Bronchial epithelial cell (primary cell): ENCODE data around the gene CACNA1S. TPM values are rescaled to one million over a fixed set of nuclear protein-coding genes. Genes with fewer than 3 reads are reported as not detected.

ENCODE experiments used
- DNase-seq: peaks from one replicate; pipeline ENCODE4 v3.0.0-alpha.2; 2010; ENCODE audit warnings: low read depth
- FAIRE-seq: peaks from 2 replicates; lab custom pipeline; 2011; peaks lifted over from hg19 to GRCh38; lab: Jason Lieb, UNC
- H3K27me3 ChIP-seq: 2 replicates; pipeline ENCODE4 v1.5.1; 2011; ENCODE audit warnings: low read length; ENCODE audit not compliant: control insufficient read depth, insufficient read depth
- H3K36me3 ChIP-seq: 2 replicates; pipeline ENCODE4 v1.5.1; 2011; ENCODE audit warnings: low read length; ENCODE audit not compliant: control insufficient read depth, insufficient read depth
- H3K4me3 ChIP-seq: 2 replicates; pipeline ENCODE4 v1.5.1; 2011; ENCODE audit warnings: mild to moderate bottlenecking, low read depth, low read length, control low read depth
- total RNA-seq: library from RNA; depleted of rRNA; stranded (reverse); fragments of >200 nt; gene quantifications from 2 replicates; pipeline ENCODE4 v1.2.1, GENCODE V29; 2014
- TF ChIP-seq, protein P1 (sequence below): IDR thresholded peaks from 2 replicates; pipeline ENCODE4 v1.5.1; 2011; ENCODE audit warnings: mild to moderate bottlenecking, moderate library complexity, low read length, control low read depth, inconsistent platforms; ENCODE audit not compliant: insufficient read depth, severe bottlenecking

CACNA1S gene
- total RNA-seq, 1 donor from 2014 or later: not detected

DNA sequence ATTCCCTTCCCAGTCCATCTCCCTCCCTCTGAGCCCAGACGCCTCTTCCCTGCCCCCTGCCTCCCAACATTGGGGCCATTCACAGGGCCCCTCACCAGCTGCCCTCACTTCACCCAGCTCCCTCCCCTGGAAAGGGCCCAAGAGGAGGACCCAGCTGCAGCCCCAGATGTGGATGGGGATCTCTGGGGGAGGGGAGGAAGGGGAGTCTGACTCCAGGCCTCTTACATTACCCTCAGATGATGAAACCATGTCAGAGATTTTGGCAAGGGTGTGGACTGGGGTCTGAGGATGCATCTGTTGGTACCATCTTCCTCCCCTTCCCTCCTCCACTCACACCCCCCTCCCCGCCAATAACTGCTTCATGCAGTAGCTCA is 87.6 kb downstream of the CACNA1S start:
- Histone ChIP-seq H3K4me3 (no peak overlapping the region), H3K36me3 (no peaks in the 10 kb centered on the region), H3K27me3 (no peaks in the 10 kb centered on the region)
- TF ChIP-seq, protein P1, sequence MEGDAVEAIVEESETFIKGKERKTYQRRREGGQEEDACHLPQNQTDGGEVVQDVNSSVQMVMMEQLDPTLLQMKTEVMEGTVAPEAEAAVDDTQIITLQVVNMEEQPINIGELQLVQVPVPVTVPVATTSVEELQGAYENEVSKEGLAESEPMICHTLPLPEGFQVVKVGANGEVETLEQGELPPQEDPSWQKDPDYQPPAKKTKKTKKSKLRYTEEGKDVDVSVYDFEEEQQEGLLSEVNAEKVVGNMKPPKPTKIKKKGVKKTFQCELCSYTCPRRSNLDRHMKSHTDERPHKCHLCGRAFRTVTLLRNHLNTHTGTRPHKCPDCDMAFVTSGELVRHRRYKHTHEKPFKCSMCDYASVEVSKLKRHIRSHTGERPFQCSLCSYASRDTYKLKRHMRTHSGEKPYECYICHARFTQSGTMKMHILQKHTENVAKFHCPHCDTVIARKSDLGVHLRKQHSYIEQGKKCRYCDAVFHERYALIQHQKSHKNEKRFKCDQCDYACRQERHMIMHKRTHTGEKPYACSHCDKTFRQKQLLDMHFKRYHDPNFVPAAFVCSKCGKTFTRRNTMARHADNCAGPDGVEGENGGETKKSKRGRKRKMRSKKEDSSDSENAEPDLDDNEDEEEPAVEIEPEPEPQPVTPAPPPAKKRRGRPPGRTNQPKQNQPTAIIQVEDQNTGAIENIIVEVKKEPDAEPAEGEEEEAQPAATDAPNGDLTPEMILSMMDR: no peak
- DNase-seq (no peak), FAIRE-seq (no peak)

DNA sequence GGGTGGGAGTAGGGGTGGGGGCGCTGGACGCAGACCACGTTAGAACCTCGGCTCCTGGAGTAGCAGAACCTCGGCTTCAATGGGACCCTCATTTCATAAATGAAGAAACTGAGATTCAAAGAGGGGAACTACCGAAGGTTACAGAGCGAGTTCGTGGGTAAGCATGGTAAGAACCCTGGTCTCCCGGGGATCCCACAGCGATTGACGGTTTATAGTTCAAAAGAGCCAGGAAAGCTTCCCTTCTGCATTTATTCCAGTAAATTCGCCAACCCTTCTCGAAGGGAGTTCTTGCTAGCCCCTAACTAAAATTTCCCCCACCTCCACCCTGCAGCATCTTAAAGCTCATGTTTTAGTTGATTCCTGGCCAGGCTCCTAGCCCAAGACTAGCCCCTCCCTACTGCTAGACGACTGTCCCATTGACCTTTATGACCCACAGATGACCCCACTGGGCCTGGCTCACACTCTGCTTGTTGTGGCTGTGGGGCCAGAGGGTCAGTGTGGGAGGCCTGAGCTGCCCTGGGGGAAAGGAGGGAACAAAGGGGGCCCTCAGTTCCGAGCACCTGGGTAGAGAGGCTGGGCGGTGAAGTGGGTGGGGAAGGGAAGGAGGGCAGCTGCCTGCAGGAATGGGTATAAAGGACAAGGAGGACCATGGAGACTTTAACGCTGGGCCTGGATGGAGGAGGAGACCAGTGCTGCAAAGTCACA is 88.2 kb downstream of the CACNA1S start:
- Histone ChIP-seq H3K4me3 (no peak overlapping the region), H3K27me3 (no peaks in the 10 kb centered on the region), H3K36me3 (no peaks in the 10 kb centered on the region)
- no peak for FAIRE-seq
- DNase-seq: no peak
- TF ChIP-seq, protein P1: no peak

DNA sequence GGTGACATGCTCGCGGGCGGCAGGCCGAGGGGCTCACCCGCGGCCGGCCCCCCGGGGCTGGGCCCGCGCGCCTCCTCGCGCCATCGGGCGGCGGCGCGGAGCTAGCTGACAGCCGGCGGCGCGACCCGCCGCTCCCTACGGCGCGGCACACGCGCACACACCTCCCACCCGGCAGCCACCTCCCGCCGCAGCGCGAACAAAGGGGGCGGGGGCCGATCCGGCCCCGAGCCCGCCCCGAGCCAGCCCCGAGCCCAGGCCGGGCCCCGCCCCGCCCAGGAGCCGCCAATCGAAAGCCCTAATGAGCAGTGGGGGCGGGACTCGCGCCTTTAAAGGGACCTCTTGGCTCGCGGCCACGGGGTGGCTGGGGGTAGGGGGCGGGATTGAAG is 88.7 kb downstream of the CACNA1S start, which contains the start of gene KIF21B:
Gene KIF21B, minus strand, starts transcription at position 198 of the 386 bp plus-strand sequence. CDS start 331 bp downstream, outside the sequence.
- no peak for FAIRE-seq
- DNase-seq: peak; percentile 46
- Histone ChIP-seq H3K4me3 (peak within 1 kb of the TSS; percentile 59), H3K36me3 (no peaks in the 10 kb centered on the region), H3K27me3 (no peaks in the 10 kb centered on the region)
- TF ChIP-seq, protein P1: no peak

DNA sequence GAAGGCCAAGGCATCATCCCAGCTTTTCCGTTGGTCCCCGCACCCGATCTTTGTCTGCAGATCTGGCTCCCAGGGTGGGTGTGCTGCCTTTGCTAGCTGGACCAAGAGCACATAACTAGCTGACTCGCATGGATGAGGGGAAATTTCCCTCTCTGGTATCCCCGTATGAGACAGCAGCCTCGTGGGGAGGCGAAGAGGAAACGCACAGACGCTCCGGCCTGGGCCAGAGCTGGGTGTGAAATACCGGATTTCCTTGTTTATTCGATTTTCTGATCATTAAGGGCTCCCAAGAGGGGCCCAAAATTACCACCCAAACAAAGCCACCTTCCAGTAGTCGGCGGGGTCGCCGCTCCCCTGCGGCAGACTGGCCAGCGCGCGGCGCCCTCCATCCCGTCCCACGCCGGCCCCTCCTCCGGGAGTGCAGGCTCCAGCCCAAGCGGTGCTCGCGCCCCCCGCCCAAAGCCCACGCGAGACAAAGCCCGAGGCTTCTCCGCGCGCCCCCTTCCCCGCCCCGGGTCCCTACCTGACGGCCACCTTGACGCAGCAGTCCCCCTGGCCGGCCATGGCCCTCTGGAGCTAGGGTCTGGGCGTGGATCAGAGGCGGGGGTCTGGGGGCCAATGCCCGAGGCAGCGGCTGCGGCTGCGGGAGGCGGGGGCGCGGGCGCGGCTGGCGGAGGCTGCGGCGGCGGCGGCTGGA is 89.3 kb downstream of the CACNA1S start:
- no peaks in the 10 kb centered on the region for H3K36me3 ChIP-seq
- H3K4me3 ChIP-seq: peak overlapping the region; percentile 59
- FAIRE-seq: no peak
- no peaks in the 10 kb centered on the region for H3K27me3 ChIP-seq
- TF ChIP-seq, protein P1: peak; percentile 13
- no peak for DNase-seq

DNA sequence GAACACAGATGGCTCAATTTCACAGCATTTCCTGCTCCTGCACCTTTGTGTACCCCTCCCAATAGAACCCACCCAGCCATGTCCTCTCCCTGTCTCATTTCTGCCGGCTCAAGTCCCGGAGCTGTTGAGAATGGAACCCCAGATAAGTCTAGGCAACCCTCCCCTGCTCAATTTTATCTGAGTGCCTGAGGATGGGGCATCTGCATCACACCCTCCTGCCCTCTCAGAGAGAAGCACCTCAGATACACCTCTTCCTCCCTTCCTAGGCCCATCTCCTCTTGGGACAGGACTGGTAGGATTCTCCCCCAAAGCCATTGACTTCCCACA is 89.8 kb downstream of the CACNA1S start:
- FAIRE-seq (no peak), DNase-seq (no peak)
- peak overlapping the region; percentile 59 for H3K4me3 ChIP-seq
- no peaks in the 10 kb centered on the region for H3K36me3 ChIP-seq
- TF ChIP-seq, protein P1: no peak
- H3K27me3 ChIP-seq: no peaks in the 10 kb centered on the region
